ENCODE data around the gene ZNRD2. TPM values are rescaled to one million over a fixed set of nuclear protein-coding genes. Genes with fewer than 3 reads are reported as not detected.
A peak's percentile ranks its signal among the peaks of the same experiment; 100 is the strongest.
"Not testable (repeated sequence)": the region's sequence is repeated elsewhere in the genome, so short reads cannot be mapped to it uniquely, and the experiment has no call there.

The ZNRD2 gene, protein sequence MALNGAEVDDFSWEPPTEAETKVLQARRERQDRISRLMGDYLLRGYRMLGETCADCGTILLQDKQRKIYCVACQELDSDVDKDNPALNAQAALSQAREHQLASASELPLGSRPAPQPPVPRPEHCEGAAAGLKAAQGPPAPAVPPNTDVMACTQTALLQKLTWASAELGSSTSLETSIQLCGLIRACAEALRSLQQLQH
- total RNA-seq, result 100 to 1,000 TPM; 120 to 148 (median 136) TPM

DNA sequence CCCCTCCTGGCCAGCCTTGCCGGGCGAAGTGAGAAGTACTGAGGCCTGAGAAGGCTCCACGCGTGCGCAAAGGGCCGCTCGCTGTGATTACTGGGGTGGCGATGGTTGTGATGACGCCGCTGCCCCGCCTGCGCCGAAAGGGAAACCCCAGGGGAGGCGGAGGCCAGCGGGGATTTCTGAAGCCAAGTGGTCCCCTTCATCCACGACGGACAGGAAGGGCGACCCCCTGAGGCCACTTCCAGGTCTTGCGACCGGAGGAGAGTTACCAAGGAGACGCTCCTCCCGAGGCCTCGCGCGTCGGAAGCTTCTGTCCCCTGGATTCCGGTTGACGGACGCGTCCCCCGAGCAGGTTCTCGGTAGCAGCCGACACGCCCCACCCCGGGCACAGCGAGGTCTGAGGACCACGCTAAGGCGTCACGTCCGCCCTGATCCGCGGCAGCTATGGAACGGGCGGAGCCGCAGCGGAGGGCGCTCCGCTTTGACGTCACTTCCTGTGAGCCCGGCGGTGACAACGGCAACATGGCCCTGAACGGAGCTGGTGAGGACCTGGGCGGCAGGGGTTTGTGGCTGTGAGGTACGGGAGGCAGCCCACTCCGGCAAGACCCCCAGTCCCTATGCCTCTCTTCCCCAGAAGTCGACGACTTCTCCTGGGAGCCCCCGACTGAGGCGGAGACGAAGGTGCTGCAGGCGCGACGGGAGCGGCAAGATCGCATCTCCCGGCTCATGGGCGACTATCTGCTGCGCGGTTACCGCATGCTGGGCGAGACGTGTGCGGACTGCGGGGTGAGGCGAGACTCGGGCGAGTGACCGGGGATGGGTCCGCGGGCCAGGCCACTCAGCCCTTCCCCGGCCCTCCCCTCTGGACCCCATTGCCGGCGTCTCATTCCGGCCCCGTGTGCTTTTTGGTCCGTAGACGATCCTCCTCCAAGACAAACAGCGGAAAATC is at the start of gene ZNRD2:
TSS of gene ZNRD2 (plus strand) at position 505 of the 946 bp plus-strand sequence. CDS start at position 520, 15 bp downstream.
- ATAC-seq (peak; percentile 80), DNase-seq (peak; percentile 97)
- Mint-ChIP-seq H3K4me3 (peak within 1 kb of the TSS; percentile 99), H3K9me3 (no peaks in the 10 kb centered on the region), H3K4me1 (ENCODE audit: low read depth) (peaks cover 68% of the 10 kb centered on the region), H3K36me3 (ENCODE audit: insufficient read depth) (peaks cover 14% of the 10 kb centered on the region), H3K27me3 (ENCODE audit: low read depth) (no peaks in the 10 kb centered on the region)

DNA sequence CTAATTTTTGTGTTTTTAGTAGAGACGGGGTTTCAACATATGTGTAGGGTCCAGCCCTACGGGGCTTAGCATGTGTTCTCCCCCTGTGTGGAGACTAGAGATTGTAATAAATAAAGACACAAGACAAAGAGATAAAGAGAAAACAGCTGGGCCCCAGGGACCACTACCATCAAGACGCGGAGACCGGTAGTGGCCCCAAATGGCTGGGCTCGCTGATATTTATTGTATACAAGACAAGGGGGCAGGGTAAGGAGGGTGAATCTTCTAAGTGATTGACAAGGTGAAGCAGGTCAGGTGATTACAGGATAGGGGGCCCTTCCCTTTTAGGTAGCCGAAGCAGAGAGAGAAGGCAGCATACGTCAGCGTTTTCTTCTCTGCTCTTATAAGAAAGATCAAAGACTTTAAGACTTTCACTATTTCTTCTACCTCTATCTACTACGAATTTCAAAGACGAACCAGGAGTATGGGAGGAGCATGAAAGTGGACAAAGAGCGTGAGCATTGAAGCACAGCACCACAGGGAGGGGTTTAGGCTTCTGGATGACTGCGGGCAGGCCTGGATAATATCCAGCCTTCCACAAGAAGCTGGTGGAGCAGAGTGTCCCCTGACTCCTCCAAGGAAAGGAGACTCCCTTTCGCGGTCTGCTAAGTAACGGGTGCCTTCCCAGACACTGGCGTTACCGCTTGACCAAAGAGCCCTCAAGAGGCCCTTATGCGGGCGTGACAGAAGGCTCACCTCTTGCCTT is 48.3 kb upstream of the ZNRD2 start:
- peaks cover 47% of the 10 kb centered on the region for H3K4me1 Mint-ChIP-seq (ENCODE audit: low read depth)
- not testable (repeated sequence) for DNase-seq; ATAC-seq; H3K27me3 Mint-ChIP-seq (ENCODE audit: low read depth); H3K9me3 Mint-ChIP-seq; H3K36me3 Mint-ChIP-seq (ENCODE audit: insufficient read depth)
- H3K4me3 Mint-ChIP-seq, result peak overlapping the region; percentile 75

DNA sequence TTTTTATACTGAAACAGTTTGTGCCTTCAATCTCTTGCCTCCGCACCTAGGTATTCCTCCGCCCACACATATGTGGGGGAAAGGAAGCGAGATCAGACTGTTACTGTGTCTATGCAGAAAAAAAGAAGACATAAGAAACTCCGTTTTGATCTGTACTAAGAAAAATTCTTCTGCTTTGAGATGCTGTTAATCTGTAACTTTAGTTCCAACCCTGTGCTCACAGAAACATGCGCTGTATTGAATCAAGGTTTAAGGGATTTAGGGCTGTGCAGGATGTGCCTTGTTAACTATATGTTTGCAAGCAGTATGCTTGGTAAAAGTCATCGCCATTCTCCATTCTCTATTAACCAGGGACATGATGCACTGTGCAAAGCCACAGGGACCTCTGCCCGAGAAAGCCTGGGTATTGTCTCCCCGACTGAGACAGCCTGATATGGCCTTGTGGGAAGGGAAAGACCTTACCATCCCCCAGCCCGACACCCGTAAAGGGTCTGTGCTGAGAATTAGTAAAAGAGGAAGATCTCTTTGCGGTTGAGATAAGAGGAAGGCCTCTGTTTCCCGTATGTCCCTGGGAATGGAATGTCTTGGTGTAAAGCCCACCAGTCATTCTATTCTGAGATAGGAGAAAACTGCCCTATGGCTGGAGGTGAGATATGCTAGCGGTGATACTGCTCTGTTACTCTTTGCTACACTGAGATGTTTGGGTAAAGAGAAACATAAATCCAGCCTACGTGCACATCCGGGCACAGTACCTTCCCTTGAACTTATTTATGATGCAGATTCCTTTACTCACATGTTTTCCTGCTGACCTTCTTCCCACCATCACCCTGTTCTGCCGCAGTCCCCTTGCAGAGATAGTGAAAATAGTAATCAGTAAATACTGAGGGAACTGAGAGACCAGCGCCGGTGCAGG is 47.3 kb upstream of the ZNRD2 start:
- Mint-ChIP-seq H3K4me1 (ENCODE audit: low read depth) (peaks cover 51% of the 10 kb centered on the region), H3K4me3 (peak overlapping the region; percentile 75)
- not testable (repeated sequence) for H3K36me3 Mint-ChIP-seq (ENCODE audit: insufficient read depth); H3K27me3 Mint-ChIP-seq (ENCODE audit: low read depth); H3K9me3 Mint-ChIP-seq; ATAC-seq
- peak; percentile 49 for DNase-seq

DNA sequence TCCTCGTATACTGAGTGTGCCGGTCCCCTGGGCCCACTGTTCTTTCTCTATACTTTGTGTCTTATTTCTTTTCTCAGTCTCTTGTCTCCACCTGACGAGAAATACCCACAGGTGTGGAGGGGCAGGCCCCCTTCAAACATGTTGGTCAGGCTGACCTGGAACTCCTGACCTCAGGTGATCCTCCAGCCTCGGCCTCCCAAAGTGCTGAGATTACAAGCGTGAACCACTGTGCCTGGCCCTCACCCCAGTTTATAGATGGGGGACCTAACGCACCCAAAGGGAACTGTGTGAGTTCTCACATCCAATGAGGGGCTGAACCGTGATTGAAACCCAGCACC is 46.7 kb upstream of the ZNRD2 start:
- H3K9me3 Mint-ChIP-seq; ATAC-seq; DNase-seq; H3K36me3 Mint-ChIP-seq (ENCODE audit: insufficient read depth); H3K27me3 Mint-ChIP-seq (ENCODE audit: low read depth): not testable (repeated sequence)
- peaks cover 51% of the 10 kb centered on the region for H3K4me1 Mint-ChIP-seq (ENCODE audit: low read depth)
- peak overlapping the region; percentile 75 for H3K4me3 Mint-ChIP-seq

DNA sequence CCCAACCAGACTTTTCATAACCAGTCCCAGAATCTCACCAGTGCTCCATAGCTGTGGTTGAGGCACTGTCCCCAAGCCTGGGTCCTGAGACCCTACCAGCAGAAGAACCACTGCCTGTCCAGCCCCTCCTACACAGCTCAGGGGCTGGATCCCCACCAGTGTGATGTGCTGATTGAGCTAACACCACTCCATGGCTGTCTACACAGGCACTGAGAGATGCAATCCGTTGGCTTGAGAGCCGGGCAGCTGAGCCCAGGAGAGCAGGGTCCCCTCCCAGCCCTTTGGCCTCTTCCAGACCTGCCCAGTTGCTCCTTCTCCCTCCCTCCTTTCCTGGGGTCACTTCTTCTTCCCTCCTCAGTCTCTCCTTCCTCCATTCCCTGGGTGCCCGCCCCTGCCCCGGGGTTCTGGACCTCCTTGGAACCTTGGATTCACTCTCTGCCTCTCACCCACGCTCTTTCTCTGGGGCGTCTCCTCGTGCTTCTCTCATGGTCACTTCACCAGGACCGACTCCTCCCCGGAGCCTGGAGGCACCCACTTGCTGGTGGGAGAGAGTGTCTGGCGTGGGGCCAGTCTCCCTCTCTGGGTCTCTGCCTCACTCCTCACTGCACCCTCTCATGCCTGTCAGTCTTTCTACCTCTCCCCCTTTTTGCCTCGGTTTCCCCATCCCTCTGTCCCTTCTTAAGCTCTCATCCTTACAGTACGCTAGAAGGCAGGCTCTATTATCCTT is 46.1 kb upstream of the ZNRD2 start:
- ATAC-seq (peak; percentile 4 to 6), DNase-seq (no peak)
- H3K9me3 Mint-ChIP-seq, result no peaks in the 10 kb centered on the region
- no peaks in the 10 kb centered on the region for H3K27me3 Mint-ChIP-seq (ENCODE audit: low read depth)
- H3K4me3 Mint-ChIP-seq, result peak overlapping the region; percentile 75
- H3K4me1 Mint-ChIP-seq (ENCODE audit: low read depth), result peaks cover 54% of the 10 kb centered on the region
- peaks cover 10% of the 10 kb centered on the region for H3K36me3 Mint-ChIP-seq (ENCODE audit: insufficient read depth)

DNA sequence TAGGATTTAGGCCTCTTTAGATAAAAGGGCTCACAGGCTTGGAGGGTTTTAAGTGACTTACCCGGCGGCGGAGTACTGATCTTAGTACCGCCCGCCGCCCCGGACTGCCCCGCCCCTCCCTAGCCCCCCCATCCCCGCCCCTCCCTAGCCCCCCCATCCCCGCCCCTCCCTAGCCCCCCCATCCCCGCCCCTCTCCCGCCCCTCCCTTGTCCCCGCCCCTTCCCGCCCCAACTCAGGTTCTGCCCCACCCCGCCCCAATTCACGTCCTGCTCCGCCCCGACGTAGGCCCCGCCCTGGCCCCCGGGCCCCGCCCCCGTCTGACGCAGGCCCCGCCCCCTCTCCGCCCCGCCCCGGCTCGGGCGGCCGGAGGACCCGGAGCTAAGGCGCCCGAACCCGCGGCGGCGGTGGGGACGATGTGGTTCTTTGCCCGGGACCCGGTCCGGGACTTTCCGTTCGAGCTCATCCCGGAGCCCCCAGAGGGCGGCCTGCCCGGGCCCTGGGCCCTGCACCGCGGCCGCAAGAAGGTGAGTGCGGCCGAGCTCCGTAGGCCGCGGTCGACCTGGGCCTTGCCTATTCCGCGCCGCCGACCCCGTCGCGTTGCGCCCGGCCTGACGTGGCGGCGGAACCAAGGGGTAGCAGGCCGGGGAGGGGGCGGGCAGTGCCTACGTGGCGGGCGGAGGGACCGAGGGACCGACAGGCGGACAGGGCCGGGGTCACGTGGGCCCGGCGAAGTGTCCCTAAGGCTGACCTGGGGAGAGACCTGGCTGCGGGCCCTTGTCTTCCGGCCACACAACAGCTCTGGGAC is 45.3 kb upstream of the ZNRD2 start, which contains the start of gene SCYL1:
TSS of gene SCYL1 (plus strand) at position 343 of the 805 bp plus-strand sequence. CDS start at position 414, 71 bp downstream.
- H3K4me3 Mint-ChIP-seq, result peak within 1 kb of the TSS; percentile 86

DNA sequence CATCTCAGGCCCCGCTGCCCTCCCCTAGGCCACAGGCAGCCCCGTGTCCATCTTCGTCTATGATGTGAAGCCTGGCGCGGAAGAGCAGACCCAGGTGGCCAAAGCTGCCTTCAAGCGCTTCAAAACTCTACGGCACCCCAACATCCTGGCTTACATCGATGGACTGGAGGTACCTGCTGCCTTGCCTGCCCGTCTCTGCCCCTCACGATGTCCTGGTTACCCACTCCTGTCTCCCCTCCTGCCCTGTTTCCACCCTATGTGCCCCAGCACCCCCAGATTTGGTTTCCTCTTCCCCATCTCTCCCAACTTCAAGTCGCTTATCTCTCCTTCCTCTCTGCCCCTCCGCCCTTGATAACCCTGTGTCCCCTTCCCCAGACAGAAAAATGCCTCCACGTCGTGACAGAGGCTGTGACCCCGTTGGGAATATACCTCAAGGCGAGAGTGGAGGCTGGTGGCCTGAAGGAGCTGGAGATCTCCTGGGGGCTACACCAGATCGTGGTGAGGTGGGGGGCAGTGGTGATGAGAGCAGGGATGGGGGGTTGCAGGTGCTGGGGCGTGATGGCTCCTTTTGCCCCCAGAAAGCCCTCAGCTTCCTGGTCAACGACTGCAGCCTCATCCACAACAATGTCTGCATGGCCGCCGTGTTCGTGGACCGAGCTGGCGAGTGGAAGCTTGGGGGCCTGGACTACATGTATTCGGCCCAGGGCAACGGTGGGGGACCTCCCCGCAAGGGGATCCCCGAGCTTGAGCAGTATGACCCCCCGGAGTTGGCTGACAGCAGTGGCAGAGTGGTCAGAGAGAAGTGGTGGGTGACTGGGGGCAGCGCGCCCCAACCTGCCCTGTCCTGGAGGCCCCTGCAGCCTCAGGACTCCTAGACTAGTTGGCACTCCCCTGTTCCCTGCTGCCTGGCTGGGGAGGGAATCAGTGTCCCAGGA is 44.5 kb upstream of the ZNRD2 start:
- Mint-ChIP-seq H3K36me3 (ENCODE audit: insufficient read depth) (peaks cover 14% of the 10 kb centered on the region), H3K4me1 (ENCODE audit: low read depth) (peaks cover 61% of the 10 kb centered on the region), H3K4me3 (peak overlapping the region; percentile 86), H3K9me3 (no peaks in the 10 kb centered on the region), H3K27me3 (ENCODE audit: low read depth) (no peaks in the 10 kb centered on the region)
- ATAC-seq, result peak; percentile 13 to 23
- DNase-seq, result no peak

More for the DNA sequence above, 45.3 kb upstream of the ZNRD2 start, which contains the start of gene SCYL1:
- peaks cover 58% of the 10 kb centered on the region for H3K4me1 Mint-ChIP-seq (ENCODE audit: low read depth)
- DNase-seq, result peak; percentile 80
- no peaks in the 10 kb centered on the region for H3K27me3 Mint-ChIP-seq (ENCODE audit: low read depth)
- peaks cover 10% of the 10 kb centered on the region for H3K36me3 Mint-ChIP-seq (ENCODE audit: insufficient read depth)
- no peaks in the 10 kb centered on the region for H3K9me3 Mint-ChIP-seq
- peak; percentile 88 to 91 for ATAC-seq

DNA sequence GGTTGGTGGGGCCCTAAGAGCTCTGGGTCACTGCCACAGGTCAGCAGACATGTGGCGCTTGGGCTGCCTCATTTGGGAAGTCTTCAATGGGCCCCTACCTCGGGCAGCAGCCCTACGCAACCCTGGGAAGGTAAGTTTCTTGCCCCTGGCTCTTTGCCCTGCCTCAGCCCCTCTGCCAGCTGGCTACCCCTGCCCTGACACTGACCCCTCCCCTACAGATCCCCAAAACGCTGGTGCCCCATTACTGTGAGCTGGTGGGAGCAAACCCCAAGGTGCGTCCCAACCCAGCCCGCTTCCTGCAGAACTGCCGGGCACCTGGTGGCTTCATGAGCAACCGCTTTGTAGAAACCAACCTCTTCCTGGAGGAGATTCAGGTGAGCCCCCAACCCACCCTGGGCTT is 43.5 kb upstream of the ZNRD2 start:
- peaks cover 58% of the 10 kb centered on the region for H3K4me1 Mint-ChIP-seq (ENCODE audit: low read depth)
- H3K36me3 Mint-ChIP-seq (ENCODE audit: insufficient read depth), result peaks cover 14% of the 10 kb centered on the region
- H3K27me3 Mint-ChIP-seq (ENCODE audit: low read depth), result no peaks in the 10 kb centered on the region
- H3K4me3 Mint-ChIP-seq, result peak overlapping the region; percentile 86
- DNase-seq (no peak), ATAC-seq (no peak)
- H3K9me3 Mint-ChIP-seq, result no peaks in the 10 kb centered on the region

DNA sequence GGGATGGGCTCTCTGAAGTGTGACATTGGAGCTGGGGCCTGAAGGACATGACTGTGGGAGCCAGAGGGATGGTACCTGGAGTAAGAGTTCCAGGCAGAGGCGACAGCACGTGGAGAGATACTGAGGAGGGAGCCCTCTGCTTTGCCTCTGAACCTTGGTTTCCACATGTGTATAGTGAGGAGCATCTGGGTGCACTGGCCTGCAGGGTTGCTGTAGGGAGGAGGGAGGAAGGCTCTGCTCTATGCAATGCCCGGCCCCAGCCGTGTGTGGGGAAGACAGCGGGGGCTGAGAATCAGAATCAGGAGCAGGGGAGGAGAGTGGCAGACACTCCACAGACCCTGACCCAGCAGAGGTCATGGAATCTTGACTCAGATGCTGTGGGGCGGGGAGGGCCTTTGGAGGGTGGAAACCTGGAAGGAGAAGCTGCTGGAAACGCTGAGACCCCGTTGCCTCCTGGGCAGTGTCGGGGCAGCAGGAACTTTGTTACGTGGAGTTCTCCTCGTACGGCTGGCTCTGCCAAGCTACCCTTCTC is 41.4 kb upstream of the ZNRD2 start:
- peaks cover 15% of the 10 kb centered on the region for H3K36me3 Mint-ChIP-seq (ENCODE audit: insufficient read depth)
- H3K9me3 Mint-ChIP-seq, result no peaks in the 10 kb centered on the region
- ATAC-seq (no peak), DNase-seq (no peak)
- H3K27me3 Mint-ChIP-seq (ENCODE audit: low read depth), result no peaks in the 10 kb centered on the region
- no peak overlapping the region for H3K4me3 Mint-ChIP-seq
- H3K4me1 Mint-ChIP-seq (ENCODE audit: low read depth), result peaks cover 37% of the 10 kb centered on the region

DNA sequence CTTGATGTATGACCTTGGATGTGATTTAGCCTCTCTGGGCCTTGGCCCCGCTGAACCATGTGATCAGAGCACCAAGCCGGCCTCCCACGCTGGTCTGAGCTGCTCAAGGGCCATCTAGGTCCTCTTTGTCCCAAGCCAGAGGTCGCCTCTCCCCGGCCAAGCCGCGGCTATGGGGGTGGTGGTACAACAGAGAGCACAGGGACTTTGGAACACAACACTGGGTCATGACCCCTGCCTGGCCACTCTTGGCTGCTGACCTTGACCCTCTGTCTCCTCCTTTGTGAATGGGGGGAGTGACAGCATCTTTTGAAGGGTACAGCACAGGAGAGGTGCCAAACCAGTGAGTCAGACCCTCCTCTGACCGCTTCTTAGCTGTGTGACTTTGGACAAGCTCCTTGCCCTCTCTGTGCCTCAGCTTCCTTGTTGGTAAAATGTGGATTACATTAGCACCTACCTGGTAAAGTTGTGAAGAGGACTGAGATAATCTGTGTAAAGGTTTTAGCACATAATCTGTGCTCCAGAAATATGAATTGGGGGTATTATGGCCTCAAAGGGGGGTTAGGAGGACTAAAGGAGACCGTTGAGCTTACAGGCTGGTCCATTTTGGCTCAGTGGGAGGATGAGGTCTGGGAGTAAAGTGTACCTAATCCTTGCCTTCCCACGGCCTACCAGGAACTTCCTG is 40.7 kb upstream of the ZNRD2 start:
- peaks cover 30% of the 10 kb centered on the region for H3K4me1 Mint-ChIP-seq (ENCODE audit: low read depth)
- ATAC-seq, result no peak
- H3K27me3 Mint-ChIP-seq (ENCODE audit: low read depth), result no peaks in the 10 kb centered on the region
- no peaks in the 10 kb centered on the region for H3K9me3 Mint-ChIP-seq
- H3K36me3 Mint-ChIP-seq (ENCODE audit: insufficient read depth), result peaks cover 19% of the 10 kb centered on the region
- DNase-seq, result no peak
- H3K4me3 Mint-ChIP-seq, result no peak overlapping the region

DNA sequence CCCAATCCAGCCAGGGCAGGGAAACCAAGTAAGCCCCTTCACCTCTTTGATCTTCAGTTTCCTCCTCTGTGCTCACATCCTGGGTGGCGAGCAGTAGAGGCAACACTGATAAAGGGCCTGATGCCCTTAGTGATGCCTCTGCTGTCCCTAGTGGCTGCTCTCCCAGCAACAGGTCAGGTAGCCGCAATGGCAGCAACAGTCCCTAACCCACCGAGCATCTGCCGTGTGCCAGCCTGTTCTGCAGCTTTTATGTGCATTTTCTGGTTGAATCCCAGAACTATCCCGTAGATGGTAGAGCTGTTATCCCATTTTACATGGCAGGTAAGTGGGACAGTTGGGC is 40.1 kb upstream of the ZNRD2 start:
- Mint-ChIP-seq H3K36me3 (ENCODE audit: insufficient read depth) (peaks cover 21% of the 10 kb centered on the region), H3K9me3 (no peaks in the 10 kb centered on the region), H3K27me3 (ENCODE audit: low read depth) (no peaks in the 10 kb centered on the region), H3K4me3 (no peak overlapping the region), H3K4me1 (ENCODE audit: low read depth) (peaks cover 32% of the 10 kb centered on the region)
- DNase-seq, result no peak
- ATAC-seq, result peak; percentile 71

Data from activated T-cell treated with anti-CD3 and anti-CD28 coated beads, Interleukin-2, amount 50 U/mL, for 4 hours (primary cell).